GM12878 (cell line): ENCODE results near the gene SMURF1. TPM values are rescaled to one million over a fixed set of nuclear protein-coding genes. Genes with fewer than 3 reads are reported as not detected.

ENCODE experiments used
- ATAC-seq: fragments of 200-7000 bp; cut with Tn5 transposase; 3 replicates; pipeline ENCODE4 v1.9.1; 2020; ENCODE audit warnings: mild to moderate bottlenecking, moderate library complexity
- BruUV-seq: library from RNA; stranded (reverse); fragments of 400-500 nt; replicated peaks from 2 replicates; lab custom pipeline; 2021; lab: Mats Ljungman, UMichigan
- CTCF ChIA-PET: fragments of 300-600 bp; sonication (Branson Sonifier 250); formaldehyde crosslinking; extraction: SDS; loops from one replicate; lab custom pipeline; 2021; ENCODE audit warnings: inconsistent platforms; lab: Yijun Ruan, JAX
- POLR2A ChIA-PET: fragments of 350-600 bp; formaldehyde crosslinking; extraction: SDS; loops from one replicate; lab custom pipeline; 2021; ENCODE audit warnings: inconsistent platforms; lab: Charles Lee
- RAD21 ChIA-PET: fragments of 300-600 bp; sonication (Branson Sonifier 250); formaldehyde crosslinking; loops from one replicate; lab custom pipeline; 2023; ENCODE audit warnings: antibody characterized with exemption; ENCODE audit not compliant: unreplicated experiment; lab: Charles Lee
- SMC1A ChIA-PET: fragments of 300-600 bp; sonication (Branson Sonifier 250); formaldehyde crosslinking; loops from one replicate; lab custom pipeline; 2023; ENCODE audit not compliant: unreplicated experiment, uncharacterized antibody; lab: Charles Lee
- DNase-seq: peaks from one replicate; pipeline ENCODE4 v3.0.0-alpha.2; 2011; ENCODE audit warnings: low read depth, low spot score
- FAIRE-seq: peaks from 3 replicates; lab custom pipeline; 2011; peaks lifted over from hg19 to GRCh38; lab: Jason Lieb, UNC
- H2AFZ ChIP-seq: 2 replicates; pipeline ENCODE4 v1.6.0; 2011; ENCODE audit warnings: low read depth, low read length, control low read depth; ENCODE audit not compliant: control insufficient read depth
- H3K27ac ChIP-seq: 2 replicates; pipeline ENCODE4 v1.5.1; 2011; ENCODE audit warnings: control low read depth; ENCODE audit not compliant: control insufficient read depth, insufficient read depth
- H3K27me3 ChIP-seq, 2 experiments: replicated peaks in 1 of 2; 2 replicates each; pipeline versions ENCODE4 v1.6.0 to v1.6.1; 2011; ENCODE audit warnings: low read length in 1 of 2; ENCODE audit not compliant: control insufficient read depth in 2 of 2, insufficient read depth in 2 of 2
- H3K36me3 ChIP-seq, 2 experiments: 2 replicates each; pipeline ENCODE4 v1.5.1; 2011; ENCODE audit warnings: low read length in 1 of 2; ENCODE audit not compliant: control insufficient read depth in 2 of 2, insufficient read depth in 2 of 2
- H3K4me1 ChIP-seq: 2 replicates; pipeline ENCODE4 v1.6.1; 2011; ENCODE audit warnings: mild to moderate bottlenecking, low read length, moderate library complexity, mixed read lengths; ENCODE audit not compliant: control insufficient read depth, insufficient read depth
- H3K4me2 ChIP-seq: 2 replicates; pipeline ENCODE4 v1.6.0; 2011; ENCODE audit warnings: control low read depth; ENCODE audit not compliant: control insufficient read depth, insufficient read depth
- H3K4me3 ChIP-seq: fragments of 200-600 bp; sonication (generic); 2 replicates; pipeline ENCODE4 v1.5.1; 2016
- H3K79me2 ChIP-seq: 2 replicates; pipeline ENCODE4 v1.6.0; 2011; ENCODE audit warnings: low read length; ENCODE audit not compliant: control insufficient read depth, insufficient read depth
- H3K9ac ChIP-seq: 2 replicates; pipeline ENCODE4 v1.8.0; 2011; ENCODE audit warnings: low read length, control low read depth, mixed read lengths; ENCODE audit not compliant: control insufficient read depth, insufficient read depth
- H3K9me3 ChIP-seq: replicated peaks from 3 replicates; pipeline ENCODE4 v1.5.1; 2011; ENCODE audit warnings: mild to moderate bottlenecking, low read length; ENCODE audit not compliant: control insufficient read depth, insufficient read depth
- H4K20me1 ChIP-seq: 2 replicates; pipeline ENCODE4 v1.6.0; 2011; ENCODE audit not compliant: control insufficient read depth, insufficient read depth
- BACH1 ChIP-seq: fragments of 450-650 bp; IDR thresholded peaks from 2 replicates; pipeline ENCODE4 v1.6.1; 2017; ENCODE audit warnings: mild to moderate bottlenecking, borderline replicate concordance
- POLR2A ChIP-seq: IDR thresholded peaks from 2 replicates; pipeline ENCODE4 v1.6.1; 2011; ENCODE audit warnings: low read depth, mild to moderate bottlenecking, low read length
- RBBP5 ChIP-seq: fragments of 200-600 bp; sonication (generic); conservative IDR thresholded peaks from 2 replicates; pipeline ENCODE4 v1.6.1; 2016
- TARDBP ChIP-seq: IDR thresholded peaks from 2 replicates; pipeline ENCODE4 v1.6.1; 2016; ENCODE audit warnings: borderline replicate concordance
- WGBS: methylation state at CpG from one replicate; pipeline ENCODE4 v1.1.6; 2016; ENCODE audit warnings: low lambda C conversion rate; ENCODE audit not compliant: insufficient replicate concordance, insufficient coverage; ENCODE audit errors: missing lambda C conversion rate; 5-methylcytosine and 5-hydroxymethylcytosine counted together
- in situ Hi-C: fragments of 300-500 bp; cut with MboI; formaldehyde crosslinking; loops from 9 replicates; pipeline ENCODE4 v1.14.3; 2018; ENCODE audit warnings: mixed read lengths
- intact Hi-C: fragments of 100-400 bp; cut with micrococcal nuclease; formaldehyde crosslinking; loops from one replicate; pipeline ENCODE4 v1.14.2; 2022; ENCODE audit not compliant: unreplicated experiment
- polyA plus RNA-seq, 11 experiments: library from polyadenylated mRNA; depleted of rRNA in 4 of 11; unstranded in 6 of 11; stranded (reverse) in 5 of 11; fragments of >200 nt; fragmentation: Nextera tagmentation in 4 of 11; fragmentation: Illumina TruSeq in 1 of 11; extraction: Ambion mirVana in 4 of 11; extraction: Trizol in 1 of 11; gene quantifications; 1 replicate in 1 of 11; 2 replicates in 10 of 11; pipeline versions ENCODE4 v1.2.1 to v1.2.3, GENCODE V29; 2011 to 2016; ENCODE audit warnings: inconsistent platforms in 2 of 11, missing spikeins in 2 of 11, low read depth in 1 of 11
- total RNA-seq, 4 experiments: library from RNA; depleted of rRNA in 3 of 4; stranded (reverse); fragments of >200 nt in 3 of 4; fragmentation: Illumina TruSeq in 1 of 4; extraction: Trizol in 1 of 4; gene quantifications; 2 replicates each; pipeline versions ENCODE4 v1.2.1 to v1.2.3, GENCODE V29; 2013 to 2021
- TF ChIP-seq, protein P1 (sequence below): fragments of 450-650 bp; IDR thresholded peaks from 2 replicates; pipeline ENCODE4 v1.6.1; 2018; ENCODE audit warnings: mild to moderate bottlenecking, low read depth, moderate library complexity; ENCODE audit not compliant: partially characterized antibody
- TF ChIP-seq, protein P2 (sequence below): fragments of 450-650 bp; formaldehyde crosslinking; IDR thresholded peaks from 2 replicates; pipeline ENCODE4 v1.4.0; 2020; ENCODE audit warnings: mild to moderate bottlenecking, moderate library complexity

The SMURF1 gene
- total and polyA plus RNA-seq, 10 of the 15 experiments (the other 5 are each of a cell fraction or from before 2014, with no cell fraction given), result 0.76 to 14.0 (median 7.9) TPM

GRCh38 chr7:99092064-99092720, 51.7 kb downstream of the SMURF1 start:
- H4K20me1 ChIP-seq, result no peaks in the 10 kb centered on the region
- 83% methylated on average over 11 of the region's 11 CpGs for WGBS
- in situ Hi-C loops, result no loop called here
- H3K4me1 ChIP-seq, result no peaks in the 10 kb centered on the region
- peaks cover 4% of the 10 kb centered on the region for H3K79me2 ChIP-seq
- SMC1A ChIA-PET, result no interaction called here
- RAD21 ChIA-PET, result no interaction called here
- no peak overlapping the region for H3K27ac ChIP-seq
- H3K9ac ChIP-seq, result no peak overlapping the region
- ATAC-seq, result no peak
- POLR2A ChIA-PET, result no interaction called here
- no peak for TF ChIP-seq POLR2A
- TF ChIP-seq TARDBP, result no peak
- TF ChIP-seq, protein P1, sequence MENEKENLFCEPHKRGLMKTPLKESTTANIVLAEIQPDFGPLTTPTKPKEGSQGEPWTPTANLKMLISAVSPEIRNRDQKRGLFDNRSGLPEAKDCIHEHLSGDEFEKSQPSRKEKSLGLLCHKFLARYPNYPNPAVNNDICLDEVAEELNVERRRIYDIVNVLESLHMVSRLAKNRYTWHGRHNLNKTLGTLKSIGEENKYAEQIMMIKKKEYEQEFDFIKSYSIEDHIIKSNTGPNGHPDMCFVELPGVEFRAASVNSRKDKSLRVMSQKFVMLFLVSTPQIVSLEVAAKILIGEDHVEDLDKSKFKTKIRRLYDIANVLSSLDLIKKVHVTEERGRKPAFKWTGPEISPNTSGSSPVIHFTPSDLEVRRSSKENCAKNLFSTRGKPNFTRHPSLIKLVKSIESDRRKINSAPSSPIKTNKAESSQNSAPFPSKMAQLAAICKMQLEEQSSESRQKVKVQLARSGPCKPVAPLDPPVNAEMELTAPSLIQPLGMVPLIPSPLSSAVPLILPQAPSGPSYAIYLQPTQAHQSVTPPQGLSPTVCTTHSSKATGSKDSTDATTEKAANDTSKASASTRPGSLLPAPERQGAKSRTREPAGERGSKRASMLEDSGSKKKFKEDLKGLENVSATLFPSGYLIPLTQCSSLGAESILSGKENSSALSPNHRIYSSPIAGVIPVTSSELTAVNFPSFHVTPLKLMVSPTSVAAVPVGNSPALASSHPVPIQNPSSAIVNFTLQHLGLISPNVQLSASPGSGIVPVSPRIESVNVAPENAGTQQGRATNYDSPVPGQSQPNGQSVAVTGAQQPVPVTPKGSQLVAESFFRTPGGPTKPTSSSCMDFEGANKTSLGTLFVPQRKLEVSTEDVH, result no peak
- TF ChIP-seq, protein P2, sequence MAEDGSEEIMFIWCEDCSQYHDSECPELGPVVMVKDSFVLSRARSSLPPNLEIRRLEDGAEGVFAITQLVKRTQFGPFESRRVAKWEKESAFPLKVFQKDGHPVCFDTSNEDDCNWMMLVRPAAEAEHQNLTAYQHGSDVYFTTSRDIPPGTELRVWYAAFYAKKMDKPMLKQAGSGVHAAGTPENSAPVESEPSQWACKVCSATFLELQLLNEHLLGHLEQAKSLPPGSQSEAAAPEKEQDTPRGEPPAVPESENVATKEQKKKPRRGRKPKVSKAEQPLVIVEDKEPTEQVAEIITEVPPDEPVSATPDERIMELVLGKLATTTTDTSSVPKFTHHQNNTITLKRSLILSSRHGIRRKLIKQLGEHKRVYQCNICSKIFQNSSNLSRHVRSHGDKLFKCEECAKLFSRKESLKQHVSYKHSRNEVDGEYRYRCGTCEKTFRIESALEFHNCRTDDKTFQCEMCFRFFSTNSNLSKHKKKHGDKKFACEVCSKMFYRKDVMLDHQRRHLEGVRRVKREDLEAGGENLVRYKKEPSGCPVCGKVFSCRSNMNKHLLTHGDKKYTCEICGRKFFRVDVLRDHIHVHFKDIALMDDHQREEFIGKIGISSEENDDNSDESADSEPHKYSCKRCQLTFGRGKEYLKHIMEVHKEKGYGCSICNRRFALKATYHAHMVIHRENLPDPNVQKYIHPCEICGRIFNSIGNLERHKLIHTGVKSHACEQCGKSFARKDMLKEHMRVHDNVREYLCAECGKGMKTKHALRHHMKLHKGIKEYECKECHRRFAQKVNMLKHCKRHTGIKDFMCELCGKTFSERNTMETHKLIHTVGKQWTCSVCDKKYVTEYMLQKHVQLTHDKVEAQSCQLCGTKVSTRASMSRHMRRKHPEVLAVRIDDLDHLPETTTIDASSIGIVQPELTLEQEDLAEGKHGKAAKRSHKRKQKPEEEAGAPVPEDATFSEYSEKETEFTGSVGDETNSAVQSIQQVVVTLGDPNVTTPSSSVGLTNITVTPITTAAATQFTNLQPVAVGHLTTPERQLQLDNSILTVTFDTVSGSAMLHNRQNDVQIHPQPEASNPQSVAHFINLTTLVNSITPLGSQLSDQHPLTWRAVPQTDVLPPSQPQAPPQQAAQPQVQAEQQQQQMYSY (CRISPR knock-in tag), result no peak
- no peak for TF ChIP-seq BACH1
- no peak for TF ChIP-seq RBBP5
- TF ChIP-seq, all 136 proteins: peak for 0
- intact Hi-C loops, result no loop called here
- DNase-seq (no peak), FAIRE-seq (no peak)
- Histone ChIP-seq H3K9me3 (peaks cover under 1% of the 10 kb centered on the region; the same call in 1 of the 3 replicates), H2AFZ (no peak overlapping the region), H3K27me3 (no peaks in the 10 kb centered on the region), H3K36me3 (no peaks in the 10 kb centered on the region; a peak in 1 of 4 replicates), H3K4me2 (no peak overlapping the region), H3K4me3 (no peak overlapping the region)
- CTCF ChIA-PET, result no interaction called here
- no TSS peak for BruUV-seq
